PC-9 (cell line): ENCODE data around the gene NTM.

Experiments used
- CTCF ChIP-seq: fragments of 200-600 bp; sonication (generic); conservative IDR thresholded peaks from 2 replicates; pipeline ENCODE4 v1.6.1; 2017; ENCODE audit warnings: mixed run types, antibody characterized with exemption, mild to moderate bottlenecking, moderate library complexity
- EZH2 ChIP-seq: fragments of 200-600 bp; sonication (generic); IDR thresholded peaks from 2 replicates; pipeline ENCODE4 v1.8.0; 2017; ENCODE audit warnings: antibody characterized with exemption, low read depth

GRCh38 chr11:132094598-132094997 is 724.2 kb downstream of the NTM start:
- TF ChIP-seq CTCF (no peak), EZH2 (no peak)
